HL-60/S4 (cell line): ENCODE results near the gene OST4.
"Not testable (repeated sequence)": the region's sequence is repeated elsewhere in the genome, so short reads cannot be mapped to it uniquely, and the experiment has no call there.

Source experiments
- in situ Hi-C: fragments of 300-500 bp; cut with MboI; formaldehyde crosslinking; loops from 2 replicates; pipeline ENCODE4 v1.14.3; 2022; ENCODE audit warnings: low sequenced_read_pairs

Gene OST4

GRCh38 chr2:27071277-27071989 is at the start of gene OST4:
Gene OST4, minus strand, starts transcription at chr2:27071654.
- in situ Hi-C loops: no loop called here

GRCh38 chr2:27119330-27119670 is 47.8 kb upstream of the OST4 start:
- in situ Hi-C loops: not testable (repeated sequence)

GRCh38 chr2:27118525-27119329 is 47.3 kb upstream of the OST4 start, which contains the start of gene CGREF1:
Gene CGREF1, minus strand, starts transcription at chr2:27119128. Its CDS starts 14,762 bp downstream, at chr2:27104366.
- in situ Hi-C loops: no loop called here

- in situ Hi-C loops: no loop called here
Measured at GRCh38 chr2:27117995-27118524, 46.6 kb upstream of the OST4 start.

GRCh38 chr2:27115519-27115918 is 44.1 kb upstream of the OST4 start:
- in situ Hi-C loops: no loop called here

- in situ Hi-C loops: not testable (repeated sequence)
Measured at GRCh38 chr2:27111392-27112078, 40.1 kb upstream of the OST4 start.

- in situ Hi-C loops: not testable (repeated sequence)
Measured at GRCh38 chr2:27110603-27111352, 39.3 kb upstream of the OST4 start.

GRCh38 chr2:27109083-27109482 is 37.6 kb upstream of the OST4 start:
- in situ Hi-C loops: no loop called here

- in situ Hi-C loops: no loop called here
Measured at GRCh38 chr2:27108221-27108620, 36.8 kb upstream of the OST4 start.

GRCh38 chr2:27105981-27106380 is 34.5 kb upstream of the OST4 start:
- in situ Hi-C loops: no loop called here

GRCh38 chr2:27102329-27102728 is 30.9 kb upstream of the OST4 start:
- in situ Hi-C loops: no loop called here

- in situ Hi-C loops: no loop called here
Measured at GRCh38 chr2:27100036-27100435, 28.6 kb upstream of the OST4 start.

- in situ Hi-C loops: loop anchor here (10.0 kb wide), 1 partner anchor 185 kb away; the partner anchor contains the start of gene TRIM54
Measured at GRCh38 chr2:27099334-27099955, 28.0 kb upstream of the OST4 start.

- in situ Hi-C loops: loop anchor here (10.0 kb wide), 1 partner anchor 187 kb away; the partner anchor contains the start of gene TRIM54
Measured at GRCh38 chr2:27097341-27097740, 25.9 kb upstream of the OST4 start.

- in situ Hi-C loops: loop anchor here (10.0 kb wide), 1 partner anchor 188 kb away; the partner anchor contains the start of gene TRIM54
Measured at GRCh38 chr2:27096748-27097297, 25.4 kb upstream of the OST4 start.

GRCh38 chr2:27095745-27096651 is 24.5 kb upstream of the OST4 start:
- in situ Hi-C loops: loop anchor here (10.0 kb wide), 1 partner anchor 189 kb away; the partner anchor contains the start of gene TRIM54

GRCh38 chr2:27095427-27095744 is 23.9 kb upstream of the OST4 start:
- in situ Hi-C loops: loop anchor here (10.0 kb wide), 1 partner anchor 189 kb away; the partner anchor contains the start of gene TRIM54

- in situ Hi-C loops: loop anchor here (10.0 kb wide), 1 partner anchor 190 kb away; the partner anchor contains the start of gene TRIM54
Measured at GRCh38 chr2:27094353-27094984, 23.0 kb upstream of the OST4 start.
